ENCODE data around the gene CAMTA1. TPM values are rescaled to one million over a fixed set of nuclear protein-coding genes. Genes with fewer than 3 reads are reported as not detected.

CAMTA1 gene
- total RNA-seq, 2 donors from 2014 or later = 55.3 to 69.5 TPM

GRCh38 chr1:7441143-7441841 is 656.0 kb downstream of the CAMTA1 start:
- no peak for DNase-seq
- no peak for ATAC-seq
- Mint-ChIP-seq H3K4me3 (no peak overlapping the region), H3K27ac (no peak overlapping the region), H3K36me3 (ENCODE audit: low read depth) (no peaks in the 10 kb centered on the region), H3K27me3 (peaks cover 20% of the 10 kb centered on the region), H3K4me1 (peaks cover 4% of the 10 kb centered on the region)
- H3K9me3 ChIP-seq (ENCODE audit: control insufficient read depth, low read length, poor library complexity, severe bottlenecking) = no peaks in the 10 kb centered on the region

- Mint-ChIP-seq H3K27ac (no peak overlapping the region), H3K4me1 (peaks cover 4% of the 10 kb centered on the region), H3K36me3 (ENCODE audit: low read depth) (no peaks in the 10 kb centered on the region), H3K4me3 (no peak overlapping the region), H3K27me3 (peaks cover 14% of the 10 kb centered on the region)
- DNase-seq (no peak), ATAC-seq (no peak)
- no peaks in the 10 kb centered on the region for H3K9me3 ChIP-seq (ENCODE audit: control insufficient read depth, low read length, poor library complexity, severe bottlenecking)
Observed at GRCh38 chr1:7442036-7442435, 656.8 kb downstream of the CAMTA1 start.

DNA sequence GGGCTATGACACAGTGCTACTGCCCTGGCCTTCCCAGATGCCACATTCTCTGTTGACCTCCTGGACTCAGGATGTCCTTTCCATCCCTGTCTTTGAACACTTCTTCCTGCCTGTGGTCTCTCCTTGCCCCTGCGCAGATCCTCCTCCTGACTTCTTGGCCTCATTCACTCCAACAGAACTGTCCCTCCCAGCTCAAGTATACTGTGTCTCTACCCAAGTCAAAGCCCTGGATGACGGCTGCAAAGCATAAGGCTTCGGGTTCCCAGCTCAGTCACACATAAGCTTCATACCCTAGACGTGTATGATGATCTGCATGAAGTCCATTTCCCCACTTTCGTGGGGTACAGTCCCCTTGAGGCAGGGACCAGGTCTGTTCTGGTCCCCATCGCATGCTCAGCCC is 657.7 kb downstream of the CAMTA1 start:
- no peak overlapping the region for H3K27ac Mint-ChIP-seq
- ATAC-seq (no peak), DNase-seq (no peak)
- H3K9me3 ChIP-seq (ENCODE audit: control insufficient read depth, low read length, poor library complexity, severe bottlenecking) = no peaks in the 10 kb centered on the region
- no peaks in the 10 kb centered on the region for H3K36me3 Mint-ChIP-seq (ENCODE audit: low read depth)
- H3K4me3 Mint-ChIP-seq = no peak overlapping the region
- peaks cover 14% of the 10 kb centered on the region for H3K27me3 Mint-ChIP-seq
- H3K4me1 Mint-ChIP-seq = peaks cover 2% of the 10 kb centered on the region

GRCh38 chr1:7444363-7444762 is 659.1 kb downstream of the CAMTA1 start:
- DNase-seq = no peak
- no peaks in the 10 kb centered on the region for H3K36me3 Mint-ChIP-seq (ENCODE audit: low read depth)
- H3K9me3 ChIP-seq (ENCODE audit: control insufficient read depth, low read length, poor library complexity, severe bottlenecking) = no peaks in the 10 kb centered on the region
- peaks cover 2% of the 10 kb centered on the region for H3K4me1 Mint-ChIP-seq
- no peak overlapping the region for H3K27ac Mint-ChIP-seq
- H3K4me3 Mint-ChIP-seq = no peak overlapping the region
- no peak for ATAC-seq
- peaks cover 14% of the 10 kb centered on the region for H3K27me3 Mint-ChIP-seq

- H3K4me1 Mint-ChIP-seq = peaks cover 2% of the 10 kb centered on the region
- no peak overlapping the region for H3K27ac Mint-ChIP-seq
- no peaks in the 10 kb centered on the region for H3K36me3 Mint-ChIP-seq (ENCODE audit: low read depth)
- H3K9me3 ChIP-seq (ENCODE audit: control insufficient read depth, low read length, poor library complexity, severe bottlenecking) = no peaks in the 10 kb centered on the region
- ATAC-seq (no peak), DNase-seq (no peak)
- H3K27me3 Mint-ChIP-seq = peaks cover 9% of the 10 kb centered on the region
- no peak overlapping the region for H3K4me3 Mint-ChIP-seq
Observed at GRCh38 chr1:7447093-7447492, 661.8 kb downstream of the CAMTA1 start.

- Mint-ChIP-seq H3K4me3 (no peak overlapping the region), H3K27me3 (peaks cover 9% of the 10 kb centered on the region), H3K27ac (no peak overlapping the region), H3K4me1 (peaks cover 5% of the 10 kb centered on the region), H3K36me3 (ENCODE audit: low read depth) (no peaks in the 10 kb centered on the region)
- DNase-seq (no peak), ATAC-seq (no peak)
- no peaks in the 10 kb centered on the region for H3K9me3 ChIP-seq (ENCODE audit: control insufficient read depth, low read length, poor library complexity, severe bottlenecking)
Observed at GRCh38 chr1:7447736-7448135, 662.5 kb downstream of the CAMTA1 start.

DNA sequence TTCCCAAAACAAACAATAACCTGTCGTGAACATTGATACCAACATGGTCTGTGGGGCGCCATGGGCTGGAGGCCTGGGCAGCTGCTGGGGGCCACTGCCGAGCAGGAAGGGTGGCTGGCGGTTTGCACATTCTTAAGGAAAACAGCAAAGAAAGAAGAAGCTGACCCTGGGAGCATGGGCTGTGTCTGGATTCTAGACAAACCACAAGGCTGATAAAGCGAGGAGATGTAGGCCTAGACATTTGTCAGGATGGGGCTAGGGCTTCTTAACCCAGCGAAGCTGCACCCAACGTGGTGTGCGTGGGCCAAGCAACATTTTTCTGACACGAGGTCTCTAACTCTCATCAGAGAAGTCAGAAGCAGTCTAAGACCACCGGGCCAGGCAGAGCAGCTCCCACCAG is 663.7 kb downstream of the CAMTA1 start:
- no peaks in the 10 kb centered on the region for H3K9me3 ChIP-seq (ENCODE audit: control insufficient read depth, low read length, poor library complexity, severe bottlenecking)
- ATAC-seq (no peak), DNase-seq (no peak)
- H3K27ac Mint-ChIP-seq = no peak overlapping the region
- H3K27me3 Mint-ChIP-seq = peaks cover 8% of the 10 kb centered on the region
- H3K4me1 Mint-ChIP-seq = peaks cover 5% of the 10 kb centered on the region
- H3K36me3 Mint-ChIP-seq (ENCODE audit: low read depth) = no peaks in the 10 kb centered on the region
- no peak overlapping the region for H3K4me3 Mint-ChIP-seq

- Mint-ChIP-seq H3K4me1 (peaks cover 5% of the 10 kb centered on the region), H3K4me3 (no peak overlapping the region), H3K27me3 (peaks cover 11% of the 10 kb centered on the region), H3K27ac (no peak overlapping the region), H3K36me3 (ENCODE audit: low read depth) (no peaks in the 10 kb centered on the region)
- no peak for DNase-seq
- ATAC-seq = no peak
- H3K9me3 ChIP-seq (ENCODE audit: control insufficient read depth, low read length, poor library complexity, severe bottlenecking) = no peaks in the 10 kb centered on the region
Observed at GRCh38 chr1:7449750-7450149, 664.5 kb downstream of the CAMTA1 start.

DNA sequence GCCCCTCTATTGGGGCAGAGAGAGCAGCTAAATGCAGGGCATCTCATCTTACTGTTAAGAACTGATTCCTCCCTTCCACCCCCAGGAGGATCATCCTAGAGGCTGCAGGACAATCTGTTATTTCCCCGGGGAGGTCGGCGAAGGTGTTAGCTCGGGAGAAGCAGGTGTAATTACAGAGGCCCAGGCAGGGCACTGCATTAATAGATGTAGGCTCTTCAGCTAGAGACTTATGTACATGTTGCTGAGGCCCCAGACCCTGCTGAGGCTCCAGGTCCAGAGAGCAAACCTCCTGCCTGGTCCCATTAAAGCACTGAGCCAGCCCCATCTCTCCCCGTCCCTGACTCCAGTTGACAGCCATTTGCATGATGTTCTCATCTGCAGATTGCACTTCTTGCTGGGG is 665.6 kb downstream of the CAMTA1 start:
- no peaks in the 10 kb centered on the region for H3K9me3 ChIP-seq (ENCODE audit: control insufficient read depth, low read length, poor library complexity, severe bottlenecking)
- DNase-seq (no peak), ATAC-seq (no peak)
- Mint-ChIP-seq H3K4me3 (no peak overlapping the region), H3K4me1 (peaks cover 3% of the 10 kb centered on the region), H3K36me3 (ENCODE audit: low read depth) (no peaks in the 10 kb centered on the region), H3K27me3 (peaks cover 15% of the 10 kb centered on the region), H3K27ac (no peak overlapping the region)

DNA sequence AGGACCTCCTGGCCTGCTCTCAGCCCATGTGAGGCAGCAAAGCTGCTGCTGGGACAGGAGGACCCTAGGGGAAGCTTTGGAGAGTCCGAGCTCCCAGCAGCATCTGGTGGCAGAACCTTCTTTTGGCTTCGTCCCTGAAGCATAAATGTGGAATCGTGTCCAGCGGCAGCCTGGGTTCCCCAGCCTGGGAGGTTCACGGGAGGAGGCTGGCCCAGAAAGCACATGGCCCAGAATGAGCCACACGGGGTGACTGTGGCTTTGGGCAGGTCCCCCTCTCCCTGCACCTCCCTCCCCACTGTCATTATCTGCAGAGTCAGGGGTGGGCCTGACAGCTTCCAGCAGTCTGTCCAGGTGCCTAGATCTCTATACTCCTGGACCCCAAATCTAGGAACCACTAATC is 667.8 kb downstream of the CAMTA1 start:
- Mint-ChIP-seq H3K4me1 (peaks cover 4% of the 10 kb centered on the region), H3K4me3 (no peak overlapping the region), H3K36me3 (ENCODE audit: low read depth) (no peaks in the 10 kb centered on the region), H3K27me3 (peaks cover 22% of the 10 kb centered on the region), H3K27ac (no peak overlapping the region)
- no peak for ATAC-seq
- no peak for DNase-seq
- H3K9me3 ChIP-seq (ENCODE audit: control insufficient read depth, low read length, poor library complexity, severe bottlenecking) = no peaks in the 10 kb centered on the region

DNA sequence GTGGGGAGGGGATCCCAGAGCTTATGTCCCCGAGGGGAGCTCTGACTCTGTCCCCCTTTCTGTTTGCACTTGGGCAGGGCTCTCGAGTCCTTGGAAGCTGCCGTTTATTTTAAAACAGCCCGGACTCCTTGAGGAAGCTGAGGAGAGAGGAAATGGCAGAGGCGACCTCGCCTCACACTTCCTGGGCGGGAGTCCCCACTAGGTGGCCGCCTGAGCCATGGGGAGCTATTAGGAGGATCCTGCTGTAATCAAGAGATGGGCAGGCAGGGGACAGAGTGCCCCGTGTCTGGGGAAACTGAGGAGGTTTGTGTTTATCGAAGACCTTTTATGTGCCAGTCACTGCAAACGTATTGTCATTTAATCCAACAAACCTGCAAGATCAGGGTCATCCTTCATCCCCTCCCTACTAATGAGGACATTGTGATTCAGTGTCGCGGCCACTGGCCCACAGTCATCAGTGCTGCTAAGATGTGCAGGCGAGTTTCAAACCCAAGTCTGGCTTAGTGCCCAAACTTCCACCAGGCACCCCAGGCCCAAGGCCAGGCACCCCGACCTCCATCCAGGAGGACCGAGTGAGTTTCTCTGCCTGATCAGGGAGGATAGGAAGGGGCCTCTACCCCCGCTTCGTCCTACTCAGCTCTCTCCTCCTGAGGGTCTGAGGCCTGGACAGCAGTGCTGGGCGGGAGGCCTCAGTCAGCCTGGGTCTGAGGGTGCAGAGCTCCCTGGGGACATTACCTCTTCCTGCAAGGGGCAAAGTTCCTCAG is 669.0 kb downstream of the CAMTA1 start:
- peaks cover 5% of the 10 kb centered on the region for H3K4me1 Mint-ChIP-seq
- no peak for ATAC-seq
- no peaks in the 10 kb centered on the region for H3K9me3 ChIP-seq (ENCODE audit: control insufficient read depth, low read length, poor library complexity, severe bottlenecking)
- H3K27me3 Mint-ChIP-seq = peaks cover 25% of the 10 kb centered on the region
- no peak overlapping the region for H3K4me3 Mint-ChIP-seq
- no peak overlapping the region for H3K27ac Mint-ChIP-seq
- no peaks in the 10 kb centered on the region for H3K36me3 Mint-ChIP-seq (ENCODE audit: low read depth)
- no peak for DNase-seq

DNA sequence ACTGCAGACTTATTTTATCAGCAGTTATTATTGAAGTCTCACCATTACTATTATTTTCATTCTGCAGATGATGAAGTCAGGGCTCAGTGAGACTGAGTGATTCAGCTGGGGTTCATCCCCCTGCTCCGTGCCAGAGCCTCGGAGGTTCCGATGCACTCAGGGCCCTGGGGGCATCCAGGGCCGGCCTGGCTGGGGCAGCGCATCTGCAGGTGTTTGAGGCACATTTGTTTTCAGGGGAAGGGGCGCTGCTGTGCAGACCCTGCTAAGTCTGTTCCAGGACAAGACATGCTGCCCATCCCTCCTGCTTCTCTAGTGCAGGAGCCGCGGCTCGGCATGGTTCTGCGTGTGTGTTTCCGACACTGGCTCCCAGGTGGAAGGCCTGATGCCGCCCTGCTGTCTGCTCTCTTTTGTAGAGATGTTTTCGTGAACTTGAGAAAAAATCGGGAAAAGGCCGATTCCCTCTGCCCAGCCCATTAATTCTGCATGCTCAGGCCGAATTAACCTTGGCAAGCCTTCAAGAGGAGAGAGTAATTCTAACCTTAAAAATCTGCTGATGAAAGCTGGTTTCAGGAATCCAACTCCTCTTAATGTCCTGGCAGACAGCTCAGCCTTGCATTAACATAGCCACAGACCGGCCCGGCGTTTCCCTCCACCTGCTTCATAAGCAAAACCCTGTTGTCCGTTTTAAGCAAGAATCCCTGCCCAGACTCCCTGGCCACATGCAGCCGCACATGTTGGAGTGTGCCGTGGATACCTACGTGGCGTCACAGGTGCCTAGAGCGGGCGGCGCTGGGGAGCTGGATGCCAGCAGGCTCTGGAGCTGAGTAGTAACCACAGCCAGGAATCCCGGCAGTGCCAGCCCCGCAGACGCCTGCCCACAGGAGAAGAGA is 669.9 kb downstream of the CAMTA1 start:
- DNase-seq = no peak
- H3K9me3 ChIP-seq (ENCODE audit: control insufficient read depth, low read length, poor library complexity, severe bottlenecking) = no peaks in the 10 kb centered on the region
- H3K36me3 Mint-ChIP-seq (ENCODE audit: low read depth) = no peaks in the 10 kb centered on the region
- H3K27ac Mint-ChIP-seq = no peak overlapping the region
- peaks cover 5% of the 10 kb centered on the region for H3K4me1 Mint-ChIP-seq
- no peak for ATAC-seq
- no peak overlapping the region for H3K4me3 Mint-ChIP-seq
- H3K27me3 Mint-ChIP-seq = peaks cover 27% of the 10 kb centered on the region
